Uterus (tissue), 2 donors: ENCODE measurements around the gene UVSSA.

ENCODE experiments used
- POLR2A ChIP-seq, 2 donors: fragments of 450-650 bp; IDR thresholded peaks; one replicate each; pipeline ENCODE4 v1.6.1; 2016; ENCODE audit warnings: antibody characterized with exemption in 2 of 2, mild to moderate bottlenecking in 1 of 2, moderate library complexity in 1 of 2
- TF ChIP-seq, protein P1 (sequence below), 4 experiments: fragments of 200-600 bp in 2 of 4; fragments of 450-650 bp in 2 of 4; sonication (generic) in 2 of 4; IDR thresholded peaks; one replicate each; pipeline ENCODE4 v1.5.1; 2016 to 2019; ENCODE audit warnings: antibody characterized with exemption in 4 of 4, mild to moderate bottlenecking in 2 of 4, moderate library complexity in 1 of 4

DNA sequence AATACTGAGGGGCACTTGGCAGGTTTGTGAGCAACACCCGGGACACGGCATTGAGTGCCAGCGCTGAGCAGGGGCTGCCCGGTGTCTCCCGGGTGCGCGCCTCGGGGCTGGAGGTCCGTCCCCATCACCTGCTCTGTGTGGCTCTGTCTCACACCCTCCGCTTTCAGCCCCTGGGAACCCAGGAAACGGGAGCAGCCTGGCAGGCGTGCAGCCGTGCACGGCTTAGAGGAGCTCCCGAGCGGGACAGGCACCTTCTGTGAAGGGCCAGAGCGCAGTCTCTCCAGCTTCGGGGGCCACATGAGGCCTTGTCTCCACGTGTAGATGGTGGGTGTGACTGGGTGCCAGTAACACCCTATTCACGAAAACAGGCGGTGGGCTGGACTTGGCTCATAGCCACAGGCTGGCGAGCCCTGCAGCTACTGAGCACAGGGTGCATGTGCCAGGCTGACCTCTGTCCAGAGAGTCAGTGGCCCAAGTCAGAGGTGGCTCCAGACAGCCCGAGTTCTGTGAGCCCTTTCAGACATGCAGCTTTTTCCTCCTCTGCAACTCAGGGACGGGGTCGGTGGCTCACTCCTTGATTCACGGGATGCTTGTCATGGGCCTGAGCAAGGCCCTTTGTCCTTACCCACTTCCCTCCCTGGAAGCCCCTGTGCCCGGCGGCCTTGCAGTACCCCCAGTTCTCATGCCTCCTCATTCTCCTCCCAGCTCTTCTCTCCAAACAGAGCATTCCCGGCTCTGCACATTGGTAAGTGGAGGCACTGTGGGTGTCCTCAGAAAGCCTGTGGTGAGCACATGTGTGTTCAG is 23.5 kb downstream of the UVSSA start:
- TF ChIP-seq, protein P1, sequence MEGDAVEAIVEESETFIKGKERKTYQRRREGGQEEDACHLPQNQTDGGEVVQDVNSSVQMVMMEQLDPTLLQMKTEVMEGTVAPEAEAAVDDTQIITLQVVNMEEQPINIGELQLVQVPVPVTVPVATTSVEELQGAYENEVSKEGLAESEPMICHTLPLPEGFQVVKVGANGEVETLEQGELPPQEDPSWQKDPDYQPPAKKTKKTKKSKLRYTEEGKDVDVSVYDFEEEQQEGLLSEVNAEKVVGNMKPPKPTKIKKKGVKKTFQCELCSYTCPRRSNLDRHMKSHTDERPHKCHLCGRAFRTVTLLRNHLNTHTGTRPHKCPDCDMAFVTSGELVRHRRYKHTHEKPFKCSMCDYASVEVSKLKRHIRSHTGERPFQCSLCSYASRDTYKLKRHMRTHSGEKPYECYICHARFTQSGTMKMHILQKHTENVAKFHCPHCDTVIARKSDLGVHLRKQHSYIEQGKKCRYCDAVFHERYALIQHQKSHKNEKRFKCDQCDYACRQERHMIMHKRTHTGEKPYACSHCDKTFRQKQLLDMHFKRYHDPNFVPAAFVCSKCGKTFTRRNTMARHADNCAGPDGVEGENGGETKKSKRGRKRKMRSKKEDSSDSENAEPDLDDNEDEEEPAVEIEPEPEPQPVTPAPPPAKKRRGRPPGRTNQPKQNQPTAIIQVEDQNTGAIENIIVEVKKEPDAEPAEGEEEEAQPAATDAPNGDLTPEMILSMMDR (IDR thresholded peaks at IDR 0.05): no peak
- no peak for TF ChIP-seq POLR2A (IDR thresholded peaks at IDR 0.05)
